Measurements from ENCODE around the gene CST5. TPM values are rescaled to one million over a fixed set of nuclear protein-coding genes. Genes with fewer than 3 reads are reported as not detected.

CST5 gene, protein sequence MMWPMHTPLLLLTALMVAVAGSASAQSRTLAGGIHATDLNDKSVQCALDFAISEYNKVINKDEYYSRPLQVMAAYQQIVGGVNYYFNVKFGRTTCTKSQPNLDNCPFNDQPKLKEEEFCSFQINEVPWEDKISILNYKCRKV
- polyA plus RNA-seq (2012; ENCODE audit: insufficient read length, low read depth) = not detected

DNA sequence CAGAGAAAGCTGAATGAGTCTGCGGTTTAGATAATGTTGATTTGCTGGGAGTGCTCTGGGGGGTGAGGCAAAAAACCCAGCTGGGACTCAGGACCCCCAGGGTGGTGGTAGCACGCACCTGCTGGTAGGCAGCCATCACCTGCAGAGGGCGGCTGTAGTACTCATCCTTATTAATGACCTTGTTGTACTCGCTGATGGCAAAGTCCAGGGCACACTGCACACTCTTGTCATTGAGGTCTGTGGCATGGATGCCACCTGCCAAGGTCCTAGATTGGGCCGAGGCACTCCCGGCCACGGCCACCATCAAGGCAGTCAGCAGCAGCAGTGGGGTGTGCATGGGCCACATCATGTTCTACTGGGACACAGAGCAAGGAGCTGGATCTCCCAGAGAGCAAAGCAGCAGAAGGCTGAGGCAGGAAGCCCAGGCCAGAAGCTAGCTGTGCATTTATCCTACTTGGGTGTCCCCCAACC lies at the start of gene CST5:
TSS of gene CST5 (minus strand) at position 421 of the 471 bp plus-strand sequence. CDS start at position 349, 72 bp downstream.
- TF ChIP-seq SIN3A (IDR thresholded peaks at IDR 0.05; ENCODE audit: borderline replicate concordance, insufficient read depth, low read length) (no peak), POLR2AphosphoS5 (IDR thresholded peaks at IDR 0.05; ENCODE audit: low read depth, low read length) (no peak), TAF1 (IDR thresholded peaks at IDR 0.05; ENCODE audit: borderline replicate concordance, insufficient read depth, low read length) (no peak), FOXP2 (optimal IDR thresholded peaks at IDR 0.05; ENCODE audit: borderline replicate concordance, extremely low read depth, extremely low read length, insufficient read depth) (no peak)
- TF ChIP-seq, protein P1, sequence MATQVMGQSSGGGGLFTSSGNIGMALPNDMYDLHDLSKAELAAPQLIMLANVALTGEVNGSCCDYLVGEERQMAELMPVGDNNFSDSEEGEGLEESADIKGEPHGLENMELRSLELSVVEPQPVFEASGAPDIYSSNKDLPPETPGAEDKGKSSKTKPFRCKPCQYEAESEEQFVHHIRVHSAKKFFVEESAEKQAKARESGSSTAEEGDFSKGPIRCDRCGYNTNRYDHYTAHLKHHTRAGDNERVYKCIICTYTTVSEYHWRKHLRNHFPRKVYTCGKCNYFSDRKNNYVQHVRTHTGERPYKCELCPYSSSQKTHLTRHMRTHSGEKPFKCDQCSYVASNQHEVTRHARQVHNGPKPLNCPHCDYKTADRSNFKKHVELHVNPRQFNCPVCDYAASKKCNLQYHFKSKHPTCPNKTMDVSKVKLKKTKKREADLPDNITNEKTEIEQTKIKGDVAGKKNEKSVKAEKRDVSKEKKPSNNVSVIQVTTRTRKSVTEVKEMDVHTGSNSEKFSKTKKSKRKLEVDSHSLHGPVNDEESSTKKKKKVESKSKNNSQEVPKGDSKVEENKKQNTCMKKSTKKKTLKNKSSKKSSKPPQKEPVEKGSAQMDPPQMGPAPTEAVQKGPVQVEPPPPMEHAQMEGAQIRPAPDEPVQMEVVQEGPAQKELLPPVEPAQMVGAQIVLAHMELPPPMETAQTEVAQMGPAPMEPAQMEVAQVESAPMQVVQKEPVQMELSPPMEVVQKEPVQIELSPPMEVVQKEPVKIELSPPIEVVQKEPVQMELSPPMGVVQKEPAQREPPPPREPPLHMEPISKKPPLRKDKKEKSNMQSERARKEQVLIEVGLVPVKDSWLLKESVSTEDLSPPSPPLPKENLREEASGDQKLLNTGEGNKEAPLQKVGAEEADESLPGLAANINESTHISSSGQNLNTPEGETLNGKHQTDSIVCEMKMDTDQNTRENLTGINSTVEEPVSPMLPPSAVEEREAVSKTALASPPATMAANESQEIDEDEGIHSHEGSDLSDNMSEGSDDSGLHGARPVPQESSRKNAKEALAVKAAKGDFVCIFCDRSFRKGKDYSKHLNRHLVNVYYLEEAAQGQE (IDR thresholded peaks at IDR 0.05; ENCODE audit: insufficient read depth in 1 of 2, low read depth in 2 of 2, low read length in 2 of 2) = no peak

DNA sequence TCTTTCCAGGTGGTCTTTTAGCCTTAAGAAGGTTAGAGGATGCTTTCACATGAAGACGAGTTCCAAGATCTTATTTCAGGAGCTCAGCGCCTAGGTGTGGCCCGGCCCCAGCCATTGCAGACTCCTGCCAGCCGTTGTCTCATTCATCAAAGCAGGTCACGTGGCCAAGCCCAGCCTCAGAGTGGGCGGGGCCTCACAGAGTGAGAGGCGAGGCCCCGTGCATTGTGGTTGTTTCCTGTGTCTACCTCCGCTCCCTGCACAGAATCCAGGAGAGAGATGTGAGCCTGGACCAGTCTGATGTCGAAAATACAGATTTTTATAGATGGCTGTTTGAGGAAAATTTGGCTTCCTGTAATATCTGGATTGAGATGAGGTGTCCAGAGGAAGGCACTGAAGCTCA lies 49.2 kb upstream of the CST5 start:
- TF ChIP-seq SIN3A (IDR thresholded peaks at IDR 0.05; ENCODE audit: borderline replicate concordance, insufficient read depth, low read length) = no peak
- no peak for TF ChIP-seq FOXP2 (optimal IDR thresholded peaks at IDR 0.05; ENCODE audit: borderline replicate concordance, extremely low read depth, extremely low read length, insufficient read depth)
- TF ChIP-seq POLR2AphosphoS5 (IDR thresholded peaks at IDR 0.05; ENCODE audit: low read depth, low read length) = no peak
- TF ChIP-seq, protein P1 (IDR thresholded peaks at IDR 0.05; ENCODE audit: insufficient read depth in 1 of 2, low read depth in 2 of 2, low read length in 2 of 2) = no peak
- TF ChIP-seq TAF1 (IDR thresholded peaks at IDR 0.05; ENCODE audit: borderline replicate concordance, insufficient read depth, low read length) = no peak

DNA sequence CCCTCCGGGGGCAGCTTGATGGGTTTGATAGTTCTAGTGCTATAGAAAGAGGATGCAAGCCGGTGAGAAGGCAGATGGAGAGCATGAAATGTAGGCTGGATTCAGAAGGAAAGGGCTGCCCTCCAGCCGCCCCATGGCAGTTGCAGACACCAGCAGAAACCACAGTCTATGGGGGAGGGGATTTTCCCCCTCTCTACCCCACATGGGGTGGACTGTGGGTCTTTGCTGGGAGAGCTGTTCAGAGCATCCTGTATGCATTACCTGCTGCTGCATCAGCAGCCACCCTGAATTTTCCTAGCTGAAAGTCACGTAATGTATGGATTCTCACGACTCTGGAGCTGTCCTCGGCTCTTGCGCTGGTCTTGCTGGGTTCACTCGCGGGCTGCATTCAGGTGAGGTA lies 48.8 kb upstream of the CST5 start:
- no peak for TF ChIP-seq FOXP2 (optimal IDR thresholded peaks at IDR 0.05; ENCODE audit: borderline replicate concordance, extremely low read depth, extremely low read length, insufficient read depth)

DNA sequence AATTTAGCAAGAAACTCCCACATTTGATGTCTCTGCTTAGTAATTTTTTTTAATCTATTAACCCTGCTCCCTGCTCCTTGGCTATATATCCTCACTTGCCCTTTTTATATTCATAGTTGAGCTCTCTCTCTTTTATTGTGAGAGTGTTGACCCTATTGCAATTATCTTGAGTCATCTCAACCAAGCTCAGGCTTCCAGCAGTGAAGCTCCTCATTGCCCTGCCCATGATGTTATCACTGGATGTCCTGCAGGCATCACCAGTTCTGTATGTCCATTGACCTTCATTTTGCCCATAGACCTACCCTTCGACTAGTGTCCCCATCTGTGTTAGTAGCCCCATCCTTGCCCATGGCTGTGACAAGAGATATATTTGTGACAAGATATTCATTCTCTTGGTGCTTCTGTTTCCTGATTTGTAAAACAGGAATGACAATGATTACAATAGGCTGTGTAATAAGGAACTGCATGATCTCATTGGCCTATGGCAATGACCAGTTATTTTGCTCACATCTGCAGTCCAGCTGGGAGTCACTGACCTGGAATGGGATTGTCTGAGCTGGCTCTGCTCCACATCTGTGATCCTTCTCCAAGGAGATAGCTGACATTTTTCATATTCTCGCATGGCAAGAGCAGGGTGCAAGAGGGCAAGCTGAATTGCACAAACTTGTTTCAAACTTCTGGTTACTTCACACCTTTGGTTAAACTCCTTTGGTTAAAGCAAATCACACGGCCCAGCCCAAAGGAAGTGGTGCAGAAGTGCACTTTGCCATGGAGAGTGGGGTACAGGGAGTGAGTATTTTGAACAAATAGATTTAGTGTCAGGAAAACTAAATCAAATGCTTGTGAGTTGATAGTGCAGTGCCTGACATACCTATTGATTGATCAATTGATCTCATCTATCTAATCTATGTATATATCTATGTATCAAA lies 47.7 kb upstream of the CST5 start:
- TF ChIP-seq POLR2AphosphoS5 (IDR thresholded peaks at IDR 0.05; ENCODE audit: low read depth, low read length) = no peak
- TF ChIP-seq TAF1 (IDR thresholded peaks at IDR 0.05; ENCODE audit: borderline replicate concordance, insufficient read depth, low read length) = no peak
- TF ChIP-seq FOXP2 (optimal IDR thresholded peaks at IDR 0.05; ENCODE audit: borderline replicate concordance, extremely low read depth, extremely low read length, insufficient read depth) = no peak
- TF ChIP-seq, protein P1 (IDR thresholded peaks at IDR 0.05; ENCODE audit: insufficient read depth in 1 of 2, low read depth in 2 of 2, low read length in 2 of 2) = no peak
- no peak for TF ChIP-seq SIN3A (IDR thresholded peaks at IDR 0.05; ENCODE audit: borderline replicate concordance, insufficient read depth, low read length)

DNA sequence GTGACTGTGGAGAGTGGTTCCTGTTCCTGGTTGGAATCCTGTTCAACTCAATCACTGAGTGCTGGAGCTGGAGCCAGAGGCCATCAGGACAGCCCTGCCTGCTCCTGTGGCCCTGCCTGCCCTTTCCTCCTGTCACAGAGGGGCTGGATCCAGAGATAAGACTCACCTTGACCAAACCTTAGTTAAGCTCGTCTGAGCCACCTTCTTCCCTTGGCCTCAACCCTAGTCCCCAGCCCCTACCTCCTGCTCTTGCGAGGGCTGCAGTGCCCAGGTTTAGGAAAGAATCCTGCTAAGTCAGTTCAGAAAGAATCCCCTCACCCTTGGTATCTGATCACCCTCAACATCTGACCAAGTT lies 47.0 kb upstream of the CST5 start:
- TF ChIP-seq, protein P1 (IDR thresholded peaks at IDR 0.05; ENCODE audit: insufficient read depth in 1 of 2, low read depth in 2 of 2, low read length in 2 of 2) = no peak
- TF ChIP-seq TAF1 (IDR thresholded peaks at IDR 0.05; ENCODE audit: borderline replicate concordance, insufficient read depth, low read length) = no peak
- TF ChIP-seq POLR2AphosphoS5 (IDR thresholded peaks at IDR 0.05; ENCODE audit: low read depth, low read length) = no peak
- no peak for TF ChIP-seq FOXP2 (optimal IDR thresholded peaks at IDR 0.05; ENCODE audit: borderline replicate concordance, extremely low read depth, extremely low read length, insufficient read depth)
- no peak for TF ChIP-seq SIN3A (IDR thresholded peaks at IDR 0.05; ENCODE audit: borderline replicate concordance, insufficient read depth, low read length)

Measured in PFSK-1 (cell line).